ENCODE measurements around the gene RAB5B. TPM values are rescaled to one million over a fixed set of nuclear protein-coding genes. Genes with fewer than 3 reads are reported as not detected.

RAB5B gene
- total and polyA plus RNA-seq, 10 of the 15 experiments (the other 5 are each of a cell fraction or from before 2014, with no cell fraction given): 7.5 to 149 (median 37.8) TPM

DNA sequence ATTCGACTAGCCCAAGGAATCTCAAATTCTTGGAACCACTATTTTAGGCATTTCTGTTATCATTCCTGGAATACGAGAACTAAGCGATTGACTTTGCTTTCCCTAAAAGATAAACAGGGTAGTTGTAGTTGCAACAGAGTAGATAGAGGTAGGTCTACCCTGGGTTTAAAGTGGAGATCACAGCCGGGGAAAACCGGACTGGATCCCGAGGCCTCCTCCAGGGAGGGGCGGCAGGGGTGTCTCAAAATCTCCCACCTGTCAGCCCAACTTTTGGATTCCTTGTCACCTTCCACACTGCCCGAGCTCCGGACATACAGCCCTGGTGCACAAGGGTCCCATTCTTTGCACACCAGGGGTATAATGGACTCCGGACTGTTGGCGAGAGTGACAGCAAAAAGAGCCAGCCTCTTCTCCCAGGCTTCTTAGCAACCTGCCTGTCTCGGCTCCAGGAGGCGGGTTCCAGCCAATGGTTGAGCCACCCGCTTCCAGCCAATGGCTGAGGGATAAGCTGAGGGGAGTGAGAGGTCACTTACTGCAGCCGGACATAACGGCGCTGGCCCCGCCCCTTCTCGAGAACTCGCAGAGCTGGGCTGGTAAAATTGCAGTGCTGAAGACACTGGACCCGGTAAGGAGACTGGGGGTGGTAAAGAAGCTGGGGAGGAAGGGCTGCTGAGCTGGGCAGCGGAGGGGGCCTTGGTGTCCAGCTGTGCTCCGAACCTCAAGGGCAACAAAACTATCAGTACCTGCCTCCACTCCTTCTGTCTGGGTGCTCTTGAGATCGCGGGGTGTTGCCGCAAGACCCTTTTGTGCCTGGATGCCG lies 23.0 kb downstream of the RAB5B start, which contains the start of gene SUOX (continued):
- TF ChIP-seq, protein P1, sequence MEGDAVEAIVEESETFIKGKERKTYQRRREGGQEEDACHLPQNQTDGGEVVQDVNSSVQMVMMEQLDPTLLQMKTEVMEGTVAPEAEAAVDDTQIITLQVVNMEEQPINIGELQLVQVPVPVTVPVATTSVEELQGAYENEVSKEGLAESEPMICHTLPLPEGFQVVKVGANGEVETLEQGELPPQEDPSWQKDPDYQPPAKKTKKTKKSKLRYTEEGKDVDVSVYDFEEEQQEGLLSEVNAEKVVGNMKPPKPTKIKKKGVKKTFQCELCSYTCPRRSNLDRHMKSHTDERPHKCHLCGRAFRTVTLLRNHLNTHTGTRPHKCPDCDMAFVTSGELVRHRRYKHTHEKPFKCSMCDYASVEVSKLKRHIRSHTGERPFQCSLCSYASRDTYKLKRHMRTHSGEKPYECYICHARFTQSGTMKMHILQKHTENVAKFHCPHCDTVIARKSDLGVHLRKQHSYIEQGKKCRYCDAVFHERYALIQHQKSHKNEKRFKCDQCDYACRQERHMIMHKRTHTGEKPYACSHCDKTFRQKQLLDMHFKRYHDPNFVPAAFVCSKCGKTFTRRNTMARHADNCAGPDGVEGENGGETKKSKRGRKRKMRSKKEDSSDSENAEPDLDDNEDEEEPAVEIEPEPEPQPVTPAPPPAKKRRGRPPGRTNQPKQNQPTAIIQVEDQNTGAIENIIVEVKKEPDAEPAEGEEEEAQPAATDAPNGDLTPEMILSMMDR (IDR thresholded peaks at IDR 0.05 in 2 of 3, conservative IDR thresholded peaks at IDR 0.05 in 1 of 3; ENCODE audit: control insufficient read depth in 2 of 3, extremely low read depth in 1 of 3, insufficient read depth in 1 of 3, low read depth in 3 of 3, low read length in 3 of 3): no peak
- peak; percentile 94 for TF ChIP-seq NFYB (IDR thresholded peaks at IDR 0.05; ENCODE audit: insufficient read depth, low read depth, low read length)
- TF ChIP-seq POLR2A (IDR thresholded peaks at IDR 0.05; ENCODE audit: low read depth, low read length): peak; percentile 72
- no peak for TF ChIP-seq FOXM1 (IDR thresholded peaks at IDR 0.05; ENCODE audit: low read depth, low read length)
- TF ChIP-seq, protein P2, sequence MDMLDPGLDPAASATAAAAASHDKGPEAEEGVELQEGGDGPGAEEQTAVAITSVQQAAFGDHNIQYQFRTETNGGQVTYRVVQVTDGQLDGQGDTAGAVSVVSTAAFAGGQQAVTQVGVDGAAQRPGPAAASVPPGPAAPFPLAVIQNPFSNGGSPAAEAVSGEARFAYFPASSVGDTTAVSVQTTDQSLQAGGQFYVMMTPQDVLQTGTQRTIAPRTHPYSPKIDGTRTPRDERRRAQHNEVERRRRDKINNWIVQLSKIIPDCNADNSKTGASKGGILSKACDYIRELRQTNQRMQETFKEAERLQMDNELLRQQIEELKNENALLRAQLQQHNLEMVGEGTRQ (IDR thresholded peaks at IDR 0.05; ENCODE audit: borderline replicate concordance, low read depth, low read length): no peak
- TF ChIP-seq ESRRA (IDR thresholded peaks at IDR 0.05; ENCODE audit: low read length): no peak
- no peak for TF ChIP-seq IKZF2 (IDR thresholded peaks at IDR 0.05)
- TF ChIP-seq, protein P3, sequence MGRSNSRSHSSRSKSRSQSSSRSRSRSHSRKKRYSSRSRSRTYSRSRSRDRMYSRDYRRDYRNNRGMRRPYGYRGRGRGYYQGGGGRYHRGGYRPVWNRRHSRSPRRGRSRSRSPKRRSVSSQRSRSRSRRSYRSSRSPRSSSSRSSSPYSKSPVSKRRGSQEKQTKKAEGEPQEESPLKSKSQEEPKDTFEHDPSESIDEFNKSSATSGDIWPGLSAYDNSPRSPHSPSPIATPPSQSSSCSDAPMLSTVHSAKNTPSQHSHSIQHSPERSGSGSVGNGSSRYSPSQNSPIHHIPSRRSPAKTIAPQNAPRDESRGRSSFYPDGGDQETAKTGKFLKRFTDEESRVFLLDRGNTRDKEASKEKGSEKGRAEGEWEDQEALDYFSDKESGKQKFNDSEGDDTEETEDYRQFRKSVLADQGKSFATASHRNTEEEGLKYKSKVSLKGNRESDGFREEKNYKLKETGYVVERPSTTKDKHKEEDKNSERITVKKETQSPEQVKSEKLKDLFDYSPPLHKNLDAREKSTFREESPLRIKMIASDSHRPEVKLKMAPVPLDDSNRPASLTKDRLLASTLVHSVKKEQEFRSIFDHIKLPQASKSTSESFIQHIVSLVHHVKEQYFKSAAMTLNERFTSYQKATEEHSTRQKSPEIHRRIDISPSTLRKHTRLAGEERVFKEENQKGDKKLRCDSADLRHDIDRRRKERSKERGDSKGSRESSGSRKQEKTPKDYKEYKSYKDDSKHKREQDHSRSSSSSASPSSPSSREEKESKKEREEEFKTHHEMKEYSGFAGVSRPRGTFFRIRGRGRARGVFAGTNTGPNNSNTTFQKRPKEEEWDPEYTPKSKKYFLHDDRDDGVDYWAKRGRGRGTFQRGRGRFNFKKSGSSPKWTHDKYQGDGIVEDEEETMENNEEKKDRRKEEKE (IDR thresholded peaks at IDR 0.05): no peak
- no peak for TF ChIP-seq NRF1 (conservative IDR thresholded peaks at IDR 0.05; ENCODE audit: low read depth, low read length)
- no peak for TF ChIP-seq NR2C2 (IDR thresholded peaks at IDR 0.05; ENCODE audit: borderline replicate concordance, control insufficient read depth, insufficient read length, low read depth)
- TF ChIP-seq, protein P4, sequence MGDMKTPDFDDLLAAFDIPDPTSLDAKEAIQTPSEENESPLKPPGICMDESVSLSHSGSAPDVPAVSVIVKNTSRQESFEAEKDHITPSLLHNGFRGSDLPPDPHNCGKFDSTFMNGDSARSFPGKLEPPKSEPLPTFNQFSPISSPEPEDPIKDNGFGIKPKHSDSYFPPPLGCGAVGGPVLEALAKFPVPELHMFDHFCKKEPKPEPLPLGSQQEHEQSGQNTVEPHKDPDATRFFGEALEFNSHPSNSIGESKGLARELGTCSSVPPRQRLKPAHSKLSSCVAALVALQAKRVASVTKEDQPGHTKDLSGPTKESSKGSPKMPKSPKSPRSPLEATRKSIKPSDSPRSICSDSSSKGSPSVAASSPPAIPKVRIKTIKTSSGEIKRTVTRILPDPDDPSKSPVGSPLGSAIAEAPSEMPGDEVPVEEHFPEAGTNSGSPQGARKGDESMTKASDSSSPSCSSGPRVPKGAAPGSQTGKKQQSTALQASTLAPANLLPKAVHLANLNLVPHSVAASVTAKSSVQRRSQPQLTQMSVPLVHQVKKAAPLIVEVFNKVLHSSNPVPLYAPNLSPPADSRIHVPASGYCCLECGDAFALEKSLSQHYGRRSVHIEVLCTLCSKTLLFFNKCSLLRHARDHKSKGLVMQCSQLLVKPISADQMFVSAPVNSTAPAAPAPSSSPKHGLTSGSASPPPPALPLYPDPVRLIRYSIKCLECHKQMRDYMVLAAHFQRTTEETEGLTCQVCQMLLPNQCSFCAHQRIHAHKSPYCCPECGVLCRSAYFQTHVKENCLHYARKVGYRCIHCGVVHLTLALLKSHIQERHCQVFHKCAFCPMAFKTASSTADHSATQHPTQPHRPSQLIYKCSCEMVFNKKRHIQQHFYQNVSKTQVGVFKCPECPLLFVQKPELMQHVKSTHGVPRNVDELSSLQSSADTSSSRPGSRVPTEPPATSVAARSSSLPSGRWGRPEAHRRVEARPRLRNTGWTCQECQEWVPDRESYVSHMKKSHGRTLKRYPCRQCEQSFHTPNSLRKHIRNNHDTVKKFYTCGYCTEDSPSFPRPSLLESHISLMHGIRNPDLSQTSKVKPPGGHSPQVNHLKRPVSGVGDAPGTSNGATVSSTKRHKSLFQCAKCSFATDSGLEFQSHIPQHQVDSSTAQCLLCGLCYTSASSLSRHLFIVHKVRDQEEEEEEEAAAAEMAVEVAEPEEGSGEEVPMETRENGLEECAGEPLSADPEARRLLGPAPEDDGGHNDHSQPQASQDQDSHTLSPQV (IDR thresholded peaks at IDR 0.05): no peak
- TF ChIP-seq ZNF217 (IDR thresholded peaks at IDR 0.05): no peak
- TF ChIP-seq WRNIP1 (IDR thresholded peaks at IDR 0.05; ENCODE audit: borderline replicate concordance, low read depth, low read length): no peak
- TF ChIP-seq TBL1XR1 (IDR thresholded peaks at IDR 0.05; ENCODE audit: low read depth, low read length): no peak
- TF ChIP-seq SUPT20H (IDR thresholded peaks at IDR 0.05; ENCODE audit: borderline replicate concordance, control insufficient read depth, low read depth, low read length): no peak
- TF ChIP-seq, protein P5, sequence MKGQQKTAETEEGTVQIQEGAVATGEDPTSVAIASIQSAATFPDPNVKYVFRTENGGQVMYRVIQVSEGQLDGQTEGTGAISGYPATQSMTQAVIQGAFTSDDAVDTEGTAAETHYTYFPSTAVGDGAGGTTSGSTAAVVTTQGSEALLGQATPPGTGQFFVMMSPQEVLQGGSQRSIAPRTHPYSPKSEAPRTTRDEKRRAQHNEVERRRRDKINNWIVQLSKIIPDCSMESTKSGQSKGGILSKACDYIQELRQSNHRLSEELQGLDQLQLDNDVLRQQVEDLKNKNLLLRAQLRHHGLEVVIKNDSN (IDR thresholded peaks at IDR 0.05; ENCODE audit: borderline replicate concordance, extremely low read length, insufficient read depth, low read depth, low read length): no peak
